HG03571 (cell line): Measurements from ENCODE around the gene CASP9.
"Not testable (repeated sequence)": the region's sequence is repeated elsewhere in the genome, so short reads cannot be mapped to it uniquely, and the experiment has no call there.

ENCODE experiments used
- ATAC-seq: cut with Tn5 transposase; IDR thresholded peaks from one replicate; pipeline ENCODE4 v1.9.1; 2021; ENCODE audit not compliant: unreplicated experiment

Gene CASP9

DNA sequence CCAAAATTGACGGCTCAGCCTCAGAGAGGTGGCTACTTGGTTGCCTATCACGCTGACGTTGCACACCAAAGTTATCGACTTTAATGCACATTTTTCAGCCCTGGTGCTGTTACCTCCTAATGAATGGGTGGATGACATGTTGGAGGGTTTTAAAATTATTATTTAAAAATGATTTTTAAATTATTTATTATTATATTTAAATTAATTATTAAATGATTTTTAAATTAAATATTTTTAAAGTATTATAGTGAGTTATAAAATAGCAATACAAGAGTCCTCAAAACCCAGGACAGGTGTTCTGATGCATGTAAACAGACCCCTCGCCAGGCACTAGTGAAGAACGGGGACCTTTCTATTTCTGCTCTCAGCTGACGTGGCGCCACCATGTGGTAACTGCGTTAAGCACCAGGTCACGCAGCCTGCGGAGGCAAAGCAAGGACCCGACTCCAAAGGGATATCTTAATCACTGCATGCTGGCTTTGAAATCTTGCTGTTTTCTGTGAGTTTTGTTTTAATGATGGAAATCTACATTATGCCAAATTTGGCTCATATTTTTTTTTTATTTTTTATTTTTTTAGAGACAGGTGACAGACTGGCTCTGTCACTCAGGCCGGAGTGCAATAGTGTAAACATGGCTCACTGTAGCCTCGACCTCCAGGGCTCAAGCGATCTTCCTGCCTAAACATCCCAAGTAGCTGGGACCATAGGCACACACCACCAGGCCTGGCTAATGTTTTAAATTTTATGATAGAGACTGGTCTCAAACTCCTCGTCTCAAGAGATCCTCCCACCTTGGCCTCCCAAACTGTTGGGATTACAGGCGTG lies 22.6 kb downstream of the CASP9 start:
- no peak for ATAC-seq

DNA sequence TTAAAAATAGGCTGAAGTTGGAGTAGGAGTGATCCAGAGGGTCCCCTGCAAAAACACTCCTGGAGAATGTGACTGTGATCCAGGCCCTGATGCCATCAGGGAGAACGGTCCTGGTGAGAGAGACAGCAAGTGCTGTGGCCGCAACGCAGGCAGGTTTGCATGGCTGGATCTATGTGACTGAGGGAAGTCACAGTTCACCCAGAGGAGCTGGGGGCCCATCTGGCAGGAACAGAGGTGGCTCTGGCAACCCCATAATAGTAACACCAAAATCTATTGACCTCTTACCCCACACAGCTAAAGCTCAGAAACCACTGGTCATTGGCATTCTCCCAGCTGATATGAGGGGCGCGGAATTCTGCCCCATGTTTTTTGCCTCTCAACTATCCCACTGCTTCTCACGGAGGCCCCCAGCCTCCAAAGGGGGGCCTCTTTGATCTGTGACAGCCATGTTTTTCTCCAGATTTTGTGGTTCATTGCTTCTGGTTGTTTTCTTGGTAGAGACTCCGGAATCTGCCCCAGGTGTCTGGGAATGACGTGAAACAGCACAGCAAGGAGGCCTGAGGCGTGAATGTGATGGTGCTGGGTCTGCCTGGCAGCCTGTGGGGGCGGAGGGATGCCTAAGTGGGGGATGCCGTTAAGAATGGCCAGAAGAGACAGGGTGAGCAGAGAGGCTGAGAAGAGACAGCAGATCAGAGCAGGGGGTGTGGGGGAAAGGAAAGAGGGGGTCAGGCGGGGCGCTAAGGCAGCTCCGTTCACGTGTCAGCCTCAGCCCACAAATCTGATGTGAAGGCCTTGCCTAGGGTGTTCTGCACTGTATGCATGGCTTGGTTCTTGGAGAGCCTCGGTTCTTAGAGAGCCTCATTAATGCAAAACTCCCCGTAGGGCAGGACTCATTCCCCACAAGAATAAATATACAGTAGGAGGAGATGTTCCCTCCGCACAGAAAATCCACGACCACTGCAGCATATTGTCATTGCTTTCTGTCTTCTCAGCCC lies 23.5 kb downstream of the CASP9 start:
- no peak for ATAC-seq

DNA sequence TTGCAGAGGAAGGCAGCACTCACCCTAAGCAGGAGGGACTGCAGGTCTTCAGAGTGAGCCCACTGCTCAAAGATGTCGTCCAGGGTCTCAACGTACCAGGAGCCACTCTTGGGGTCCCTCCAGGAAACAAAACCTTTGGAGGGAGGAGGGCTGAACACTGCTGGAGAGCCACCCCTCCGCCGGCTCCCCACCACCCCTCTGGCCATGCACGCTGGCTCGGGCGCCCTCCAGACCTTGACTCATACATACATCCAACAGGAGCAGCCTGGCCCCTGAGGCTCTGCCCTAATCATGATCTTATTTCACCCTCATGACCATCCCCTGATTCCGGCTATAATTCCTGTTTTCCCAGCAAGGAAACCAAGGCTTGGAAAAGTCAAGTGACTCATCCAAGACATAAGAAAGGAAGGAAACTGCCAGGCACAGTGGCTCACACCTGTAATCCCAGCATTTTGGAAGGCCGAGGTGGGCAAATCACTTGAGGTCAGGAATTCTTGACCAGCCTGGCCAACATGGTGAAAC lies 30.1 kb downstream of the CASP9 start:
- ATAC-seq, result no peak

DNA sequence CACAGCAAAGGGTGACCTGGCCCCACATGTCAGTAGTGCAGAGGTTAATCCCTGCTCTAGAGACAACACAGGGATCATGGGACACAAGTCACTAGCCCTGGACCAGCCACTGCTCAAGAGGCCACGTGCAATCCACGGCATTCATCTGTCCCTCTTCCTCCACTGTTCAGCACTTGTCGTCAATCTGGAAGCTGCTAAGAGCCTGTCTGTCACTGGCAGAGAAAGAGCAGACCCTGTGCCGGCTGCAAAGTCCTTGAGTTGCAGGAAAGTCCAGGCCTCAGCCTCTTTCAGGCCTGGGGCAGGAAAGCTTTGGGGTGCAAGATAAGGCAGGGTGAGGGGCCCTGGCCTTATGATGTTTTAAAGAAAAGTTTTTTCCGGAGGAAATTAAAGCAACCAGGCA lies 31.4 kb downstream of the CASP9 start:
- no peak for ATAC-seq

DNA sequence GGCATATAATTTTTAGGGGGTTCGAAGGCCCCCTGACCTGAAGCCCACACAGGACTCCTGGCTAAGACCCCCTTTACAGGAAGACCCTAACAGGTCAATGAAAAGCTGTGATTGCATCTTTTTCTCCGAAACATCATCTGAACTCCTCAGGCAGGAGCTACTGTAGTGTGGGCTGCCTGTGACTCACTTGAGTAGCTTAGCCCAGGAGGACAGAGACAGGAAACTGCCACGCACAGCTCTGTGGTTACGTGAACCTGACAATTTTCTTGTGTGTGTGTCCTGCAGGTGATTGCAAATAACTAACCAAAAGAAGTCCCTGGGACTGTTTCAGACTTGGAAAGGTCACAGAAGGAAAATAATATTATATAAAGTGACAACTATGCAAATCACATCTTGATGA lies 33.0 kb downstream of the CASP9 start:
- ATAC-seq, result not testable (repeated sequence)

DNA sequence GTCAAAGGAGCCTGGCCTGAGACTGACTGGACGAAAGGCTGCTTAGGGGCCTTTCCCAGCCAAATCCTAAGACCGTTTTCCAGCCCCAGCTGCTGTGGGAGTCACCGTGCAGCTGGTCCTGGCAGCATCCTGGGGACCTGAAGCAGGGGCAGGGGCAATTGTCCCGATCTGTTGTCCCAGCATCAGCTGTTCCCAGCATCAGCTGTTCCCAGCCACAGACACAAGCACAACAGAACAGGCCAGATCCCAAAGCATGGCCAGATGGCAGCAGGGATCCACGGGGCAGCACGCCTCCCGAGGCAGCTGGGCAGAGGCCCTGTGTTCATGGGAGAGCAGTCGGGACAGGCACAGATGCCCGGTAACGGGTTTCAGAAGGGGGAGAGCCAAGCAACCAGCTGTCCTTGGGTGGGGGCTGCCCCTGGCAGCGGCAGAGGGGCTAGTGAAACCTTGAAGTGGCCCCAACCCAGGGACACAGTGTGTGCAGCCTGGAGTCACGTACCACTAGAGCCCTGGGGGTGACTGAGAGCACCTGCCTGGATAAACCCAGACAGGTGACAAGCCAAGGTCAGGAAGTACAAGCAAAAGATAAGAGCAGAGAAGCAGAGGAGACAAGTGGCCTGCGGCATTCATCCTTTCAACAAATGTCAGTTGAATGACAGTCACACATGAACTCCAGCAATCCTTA lies 34.8 kb downstream of the CASP9 start:
- no peak for ATAC-seq

DNA sequence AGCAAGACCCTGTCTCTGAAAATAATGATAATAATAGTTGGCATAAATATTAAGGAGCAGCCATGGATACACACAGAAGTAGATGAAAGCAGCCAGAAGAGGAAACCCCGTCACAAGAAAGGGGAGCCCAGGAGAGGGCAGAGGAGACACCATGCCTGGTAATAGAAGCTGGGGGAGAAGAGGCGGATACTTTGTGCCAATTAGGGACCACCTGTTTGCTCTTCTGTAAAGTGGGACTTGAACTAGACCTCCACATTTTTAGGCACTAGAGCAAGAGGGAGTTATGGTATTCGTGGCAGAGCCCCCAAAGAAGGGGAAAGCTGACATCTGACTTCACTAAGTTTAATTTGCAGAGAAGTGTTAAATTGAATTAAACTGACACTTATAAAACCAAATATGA lies 35.6 kb downstream of the CASP9 start:
- no peak for ATAC-seq

DNA sequence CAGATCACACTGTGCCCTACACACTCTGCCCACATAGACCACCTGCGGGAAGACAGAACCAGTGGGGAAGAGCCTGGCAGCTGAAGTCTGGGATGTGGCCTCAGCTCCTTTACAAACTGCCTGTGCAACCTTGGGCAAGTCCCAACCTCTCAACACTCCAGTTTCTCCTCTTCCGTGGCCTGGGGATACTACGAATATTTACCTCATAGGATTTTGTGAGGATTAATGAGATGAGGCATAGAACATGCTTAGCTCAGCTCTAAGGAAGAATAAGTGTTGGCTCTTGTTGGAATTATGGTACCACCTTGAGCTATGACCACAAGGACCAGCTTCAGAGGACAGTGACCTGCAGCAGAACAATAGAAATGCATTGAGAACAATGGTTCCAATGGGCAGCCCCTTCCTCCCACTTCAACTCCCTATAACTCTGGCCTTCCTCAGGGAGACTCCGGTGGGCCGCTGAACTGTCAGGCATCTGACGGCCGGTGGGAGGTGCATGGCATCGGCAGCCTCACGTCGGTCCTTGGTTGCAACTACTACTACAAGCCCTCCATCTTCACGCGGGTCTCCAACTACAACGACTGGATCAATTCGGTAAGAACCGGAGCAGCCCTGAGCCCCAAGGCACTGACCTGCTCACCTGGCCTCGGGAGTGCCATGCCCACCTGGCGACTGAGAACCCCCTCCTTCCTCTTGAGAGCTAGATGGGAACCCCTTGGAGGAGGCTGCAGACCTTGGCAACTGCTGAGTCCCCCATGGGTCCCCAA lies 37.0 kb downstream of the CASP9 start:
- ATAC-seq, result not testable (repeated sequence)

DNA sequence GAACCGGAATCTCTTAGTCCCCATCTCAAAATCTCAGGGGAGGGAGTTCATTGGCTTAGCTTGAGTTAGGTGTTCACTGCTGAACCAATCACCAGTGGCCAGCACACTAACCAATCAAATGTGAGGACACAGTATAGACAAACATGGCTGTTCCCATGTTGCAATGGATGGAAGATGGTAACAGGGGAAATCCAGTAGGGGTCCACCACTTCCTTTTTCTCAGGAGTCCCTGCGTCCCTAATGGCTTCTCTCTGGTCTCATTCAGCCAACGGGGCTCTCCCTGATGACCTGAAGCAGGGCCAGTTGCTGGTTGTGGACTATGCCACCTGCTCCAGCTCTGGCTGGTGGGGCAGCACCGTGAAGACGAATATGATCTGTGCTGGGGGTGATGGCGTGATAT lies 38.4 kb downstream of the CASP9 start:
- no peak for ATAC-seq

DNA sequence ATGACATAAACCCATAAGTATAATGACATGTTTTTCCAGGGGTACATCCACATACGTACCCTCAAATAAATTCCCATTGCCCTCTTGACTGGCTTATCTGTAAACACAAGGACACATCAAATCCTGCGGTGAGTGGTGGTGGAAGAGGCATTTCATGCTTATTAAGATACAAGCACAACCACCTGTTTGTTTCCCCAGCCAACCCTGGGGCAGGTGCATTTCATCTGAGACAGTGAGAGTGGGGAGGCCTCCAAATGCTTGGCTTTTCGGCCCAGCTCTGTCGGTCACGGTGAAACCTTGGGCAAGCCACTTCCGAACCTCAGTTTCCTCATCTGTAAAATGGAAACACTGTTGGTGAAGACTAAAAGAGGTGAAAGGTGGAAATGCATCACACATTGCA lies 39.6 kb downstream of the CASP9 start:
- not testable (repeated sequence) for ATAC-seq

DNA sequence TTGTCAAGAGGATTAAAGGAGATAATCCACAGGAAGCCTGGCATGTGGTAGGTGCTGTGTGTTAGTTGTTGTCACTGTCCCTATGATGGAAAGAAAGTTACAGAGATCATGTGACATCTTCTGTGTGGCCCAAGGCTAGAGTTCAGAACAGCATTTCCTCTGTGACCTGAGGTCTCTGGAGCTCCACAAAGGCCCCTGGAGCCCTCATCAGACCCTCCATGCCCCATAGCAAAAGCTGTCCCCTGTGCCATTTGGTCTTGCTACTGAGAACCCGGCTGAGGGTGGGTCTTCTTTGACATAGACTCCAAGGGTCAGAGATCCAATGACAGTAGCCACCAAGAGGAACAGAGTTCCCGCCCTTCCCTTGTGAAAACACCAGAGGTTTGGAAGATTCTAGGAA lies 40.0 kb downstream of the CASP9 start:
- no peak for ATAC-seq

DNA sequence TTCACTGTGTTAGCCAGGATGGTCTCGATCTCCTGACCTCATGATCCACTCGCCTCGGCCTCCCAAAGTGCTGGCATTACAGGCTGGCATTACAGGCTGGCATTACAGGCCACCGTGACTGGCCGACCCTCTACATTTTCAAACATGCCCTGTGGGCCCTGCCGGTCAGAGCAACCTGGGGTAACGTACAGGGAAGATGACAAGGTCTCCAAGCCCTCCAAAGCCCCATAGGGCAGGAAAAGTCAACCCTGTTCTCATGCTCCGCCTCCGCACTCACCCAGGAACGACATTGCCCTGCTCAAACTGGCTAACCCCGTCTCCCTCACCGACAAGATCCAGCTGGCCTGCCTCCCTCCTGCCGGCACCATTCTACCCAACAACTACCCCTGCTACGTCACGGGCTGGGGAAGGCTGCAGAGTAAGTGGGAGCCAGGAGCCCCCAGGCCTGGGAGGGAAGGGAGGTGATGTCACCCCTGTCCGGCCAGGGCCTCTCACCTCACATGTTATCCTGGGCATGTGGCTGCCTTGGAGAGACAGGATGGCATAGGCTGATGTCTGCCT lies 41.0 kb downstream of the CASP9 start:
- not testable (repeated sequence) for ATAC-seq

DNA sequence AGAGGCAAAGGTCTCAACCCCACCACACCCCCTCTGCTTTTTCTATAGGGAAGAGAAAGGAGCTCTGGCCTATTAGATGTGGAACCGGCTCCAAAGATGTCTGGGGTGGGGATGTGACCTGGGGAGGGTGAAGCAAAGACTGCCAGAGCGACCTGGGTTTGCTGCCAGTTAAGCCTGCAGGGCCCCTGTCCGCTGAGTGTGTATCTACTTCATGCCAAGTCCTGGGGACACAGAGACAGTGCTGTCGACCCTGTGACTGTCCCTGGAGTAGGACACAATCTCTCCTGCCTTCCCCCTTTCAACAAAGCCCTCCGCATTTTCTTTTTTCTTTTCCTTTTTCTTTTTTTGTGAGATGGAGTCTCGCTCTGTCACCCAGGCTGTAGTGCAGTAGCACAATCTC lies 41.6 kb downstream of the CASP9 start:
- ATAC-seq, result not testable (repeated sequence)

DNA sequence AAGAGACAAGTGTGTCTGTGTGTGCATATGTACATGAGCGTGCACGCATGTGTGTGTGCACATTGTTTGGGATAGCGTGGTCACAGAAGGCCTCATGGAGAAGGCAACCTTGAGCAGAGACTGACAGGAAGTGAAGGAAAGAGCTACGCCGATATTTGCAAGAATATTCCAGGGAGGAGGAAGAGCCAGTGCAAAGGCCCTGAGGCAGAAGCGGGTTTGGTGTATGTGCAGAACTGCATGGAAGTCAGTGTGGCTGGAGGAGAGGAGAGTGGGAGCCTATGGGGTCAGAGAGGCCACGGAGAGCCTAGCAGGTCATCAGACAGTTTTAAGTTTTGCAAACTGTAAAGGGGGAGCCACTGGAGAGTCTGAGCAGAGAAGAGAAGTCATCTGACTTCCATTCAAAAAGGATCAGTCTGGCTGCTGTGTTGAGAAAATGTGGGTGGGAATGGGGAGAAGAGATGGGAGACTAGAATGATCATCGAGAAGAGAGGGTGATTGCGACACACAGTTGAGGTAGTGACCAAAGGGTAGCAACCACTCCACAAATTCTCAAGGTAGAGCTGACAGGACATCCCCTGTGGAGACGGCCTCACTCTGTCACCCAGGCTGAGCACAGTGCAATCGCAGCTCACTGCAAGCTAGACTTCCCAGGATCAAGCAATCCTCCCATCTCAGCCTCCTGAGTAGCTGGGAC lies 44.2 kb downstream of the CASP9 start:
- ATAC-seq, result no peak

DNA sequence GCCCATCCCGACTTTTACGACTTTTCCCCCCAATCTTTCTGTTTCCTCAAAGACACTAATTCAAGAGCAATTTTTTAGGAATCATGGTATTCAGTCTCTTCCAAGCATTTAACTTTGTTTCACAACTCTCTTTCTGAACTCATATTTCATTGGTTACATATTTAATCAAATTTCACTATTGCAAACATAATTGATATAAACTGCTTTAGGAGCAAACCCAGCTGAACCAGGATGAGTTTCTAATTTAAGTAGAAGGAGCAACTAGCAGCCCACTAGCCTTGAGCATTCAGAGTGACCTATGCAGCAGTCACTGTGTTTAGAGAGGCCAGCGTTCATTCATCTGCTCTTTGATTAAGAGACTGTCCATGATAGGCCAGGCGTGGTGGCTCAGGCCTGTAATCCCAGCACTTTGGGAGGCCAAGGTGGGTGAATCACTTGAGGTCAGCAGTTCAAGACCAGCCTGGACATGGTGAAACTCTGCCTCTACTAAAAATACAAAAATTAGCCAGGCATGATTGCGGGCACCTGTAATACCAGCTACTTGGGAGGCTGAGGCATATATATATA lies 46.3 kb downstream of the CASP9 start:
- ATAC-seq, result no peak

DNA sequence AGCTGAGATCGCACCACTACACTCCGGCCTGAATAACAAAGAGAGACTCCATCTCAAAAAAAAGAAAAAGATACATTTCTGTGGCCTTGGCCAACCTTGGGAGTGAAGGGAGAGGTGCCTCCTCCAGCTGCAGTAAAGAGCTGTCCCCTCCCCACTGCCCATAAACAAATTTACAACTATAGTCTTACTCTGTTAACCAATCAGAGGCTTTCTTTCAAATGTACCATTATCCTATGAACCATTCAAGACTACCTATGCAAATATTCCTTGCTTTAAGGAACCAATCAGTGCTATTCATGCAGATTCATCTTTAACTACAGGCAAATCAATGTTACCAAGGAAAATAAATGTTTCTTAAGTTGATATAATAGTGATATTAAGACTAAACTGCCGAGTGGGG lies 47.1 kb downstream of the CASP9 start:
- no peak for ATAC-seq

DNA sequence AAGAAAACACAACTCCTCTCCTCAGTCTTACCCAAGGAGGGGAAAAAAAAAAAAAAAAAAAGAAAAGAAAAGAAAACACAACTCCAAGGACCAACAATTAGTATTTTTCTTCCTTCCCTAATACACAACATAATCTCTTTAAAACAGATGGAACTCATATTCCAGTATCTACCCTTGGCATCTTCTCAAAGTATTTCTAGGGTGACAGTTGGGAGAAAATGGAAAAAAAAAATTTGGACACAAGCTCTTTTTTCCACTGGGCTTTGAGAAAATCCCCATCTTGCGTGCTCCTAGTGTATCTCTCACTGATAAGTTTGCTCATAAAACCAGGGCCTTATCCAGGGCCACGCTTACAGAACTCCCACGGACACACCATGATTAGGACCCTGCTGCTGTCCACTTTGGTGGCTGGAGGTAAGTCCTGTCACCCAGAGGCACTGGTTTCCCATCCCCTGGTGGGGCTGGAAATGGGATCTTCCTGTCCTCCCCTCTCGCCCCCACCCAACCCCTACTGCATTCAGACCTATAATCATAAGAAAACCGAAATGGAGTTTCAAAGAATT lies 48.2 kb downstream of the CASP9 start, which contains the start of gene CELA2B:
Gene CELA2B, plus strand, starts transcription at position 353 of the 563 bp plus-strand sequence. Its CDS starts 22 bp downstream, at position 375.
- no peak for ATAC-seq

DNA sequence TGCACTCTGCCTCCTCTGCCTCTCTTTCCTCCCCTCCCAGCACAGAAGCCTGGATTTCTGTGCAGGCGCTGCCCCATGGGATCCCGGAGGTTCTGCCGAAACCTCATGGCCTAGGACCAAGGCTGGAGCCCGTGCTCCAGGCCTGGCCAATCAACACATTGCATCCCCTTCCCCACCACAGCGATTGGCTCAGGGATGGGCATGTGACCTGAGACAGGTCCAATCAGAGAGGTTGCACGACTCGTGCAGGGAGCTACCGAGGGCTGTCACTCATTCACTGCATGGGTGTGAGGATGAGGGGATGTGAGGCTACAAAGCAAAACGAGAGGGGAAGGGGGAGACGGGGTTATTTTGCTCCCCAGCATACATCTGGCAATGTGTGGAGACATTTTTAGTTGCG lies 51.4 kb downstream of the CASP9 start:
- no peak for ATAC-seq

DNA sequence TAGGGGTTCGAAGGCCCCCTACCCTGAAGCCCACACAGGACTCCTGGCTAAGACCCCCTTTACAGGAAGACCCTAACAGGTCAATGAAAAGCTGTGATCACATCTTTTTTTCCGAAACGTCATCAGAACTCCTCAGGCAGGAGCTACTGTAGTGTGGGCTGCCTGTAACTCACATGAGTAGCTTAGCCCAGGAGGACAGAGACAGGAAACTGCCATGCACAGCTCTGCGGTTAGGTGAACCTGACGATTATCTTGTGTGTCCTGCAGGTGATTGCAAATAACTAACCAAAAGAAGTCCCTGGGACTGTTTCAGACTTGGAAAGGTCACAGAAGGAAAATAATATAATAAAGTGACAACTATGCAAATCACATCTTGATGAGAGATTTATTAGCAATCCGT lies 52.3 kb downstream of the CASP9 start:
- ATAC-seq, result not testable (repeated sequence)
